ENCODE results near the gene CNKSR3.

- TF ChIP-seq CTCF (conservative IDR thresholded peaks at IDR 0.05) = no peak
- TF ChIP-seq ZFX (IDR thresholded peaks at IDR 0.05) = no peak
Measured at GRCh38 chr6:154386848-154387717, 123.4 kb downstream of the CNKSR3 start.

Data from C4-2B (cell line).